Endothelial cell of umbilical vein (primary cell): ENCODE data around the gene BEAN1. TPM values are rescaled to one million over a fixed set of nuclear protein-coding genes. Genes with fewer than 3 reads are reported as not detected.

Experiments
- BruUV-seq: library from RNA; stranded (reverse); fragments of 400-500 nt; replicated peaks from 2 replicates; lab custom pipeline; 2021; lab: Mats Ljungman, UMichigan
- CTCF ChIA-PET: fragments of 300-600, 350-600 bp; sonication (Branson Sonifier 250); formaldehyde crosslinking; loops from one replicate; lab custom pipeline; 2021; ENCODE audit warnings: antibody characterized with exemption, inconsistent platforms; lab: Charles Lee
- POLR2A ChIA-PET: fragments of 300-600, 350-600 bp; sonication (Branson Sonifier 250); formaldehyde crosslinking; loops from one replicate; lab custom pipeline; 2021; ENCODE audit warnings: antibody characterized with exemption, inconsistent platforms; lab: Charles Lee
- DNase-seq: peaks from one replicate; pipeline ENCODE4 v3.0.0-alpha.2; 2011; ENCODE audit warnings: low read depth, low spot score
- FAIRE-seq: peaks from 2 replicates; lab custom pipeline; 2011; peaks lifted over from hg19 to GRCh38; lab: Jason Lieb, UNC
- H2AFZ ChIP-seq: 2 replicates; pipeline ENCODE4 v1.6.0; 2012; ENCODE audit warnings: low read depth, low read length, control low read depth, inconsistent platforms
- H3K27ac ChIP-seq: 2 replicates; pipeline ENCODE4 v1.5.1; 2011; ENCODE audit warnings: low read depth, mild to moderate bottlenecking, control low read depth, low read length, moderate library complexity; ENCODE audit not compliant: insufficient read depth
- H3K27me3 ChIP-seq, 2 experiments: 2 replicates each; pipeline versions ENCODE4 v1.6.0 to v1.6.1; 2011; ENCODE audit warnings: low read length in 2 of 2, mixed read lengths in 1 of 2; ENCODE audit not compliant: control insufficient read depth in 2 of 2, insufficient read depth in 2 of 2
- H3K36me3 ChIP-seq, 2 experiments: 2 replicates in 1 of 2; 3 replicates in 1 of 2; pipeline ENCODE4 v1.5.1; 2011; ENCODE audit warnings: low read length in 2 of 2, mild to moderate bottlenecking in 1 of 2, moderate library complexity in 1 of 2; ENCODE audit not compliant: control insufficient read depth in 2 of 2, insufficient read depth in 2 of 2; ENCODE audit errors: extremely low read depth in 1 of 2
- H3K4me1 ChIP-seq: 3 replicates; pipeline ENCODE4 v1.5.1; 2011; ENCODE audit warnings: mild to moderate bottlenecking, low read length; ENCODE audit not compliant: control insufficient read depth, insufficient read depth; ENCODE audit errors: extremely low read depth
- H3K4me2 ChIP-seq: 2 replicates; pipeline ENCODE4 v1.6.1; 2011; ENCODE audit warnings: low read length, control low read depth, mixed read lengths; ENCODE audit not compliant: insufficient read depth
- H3K4me3 ChIP-seq, 3 experiments: fragments of 200-600 bp in 1 of 3; sonication (generic), shearing (Covaris generic) in 1 of 3; replicated peaks in 1 of 3; 2 replicates each; pipeline ENCODE4 v1.5.1; 2011 to 2016; ENCODE audit warnings: control low read depth in 3 of 3, low read length in 3 of 3, mild to moderate bottlenecking in 2 of 3, inconsistent platforms in 1 of 3, low read depth in 1 of 3, moderate library complexity in 1 of 3; ENCODE audit not compliant: insufficient read depth in 1 of 3
- H3K79me2 ChIP-seq: 2 replicates; pipeline ENCODE4 v1.6.0; 2012; ENCODE audit warnings: low read length, inconsistent platforms; ENCODE audit not compliant: control insufficient read depth, insufficient read depth
- H3K9ac ChIP-seq: replicated peaks from 2 replicates; pipeline ENCODE3; 2011; ENCODE audit warnings: low read length, control low read depth; ENCODE audit not compliant: insufficient read depth; ENCODE audit errors: extremely low read depth
- H3K9me1 ChIP-seq: replicated peaks from 3 replicates; pipeline ENCODE4 v1.6.0; 2011; ENCODE audit warnings: mild to moderate bottlenecking, low read length; ENCODE audit not compliant: control insufficient read depth, insufficient read depth; ENCODE audit errors: extremely low read depth
- H3K9me3 ChIP-seq: replicated peaks from 2 replicates; pipeline ENCODE4 v1.5.1; 2012; ENCODE audit warnings: low read length, inconsistent platforms; ENCODE audit not compliant: control insufficient read depth, insufficient read depth
- H4K20me1 ChIP-seq: replicated peaks from 2 replicates; pipeline ENCODE3; 2011; ENCODE audit warnings: mild to moderate bottlenecking, low read length; ENCODE audit not compliant: control insufficient read depth, insufficient read depth; ENCODE audit errors: extremely low read depth
- EZH2 ChIP-seq: IDR thresholded peaks from 2 replicates; pipeline ENCODE4 v1.6.1; 2012; ENCODE audit warnings: borderline replicate concordance, low read depth, mild to moderate bottlenecking, moderate library complexity, low read length, inconsistent platforms; ENCODE audit not compliant: severe bottlenecking
- FOS ChIP-seq: IDR thresholded peaks from 2 replicates; pipeline ENCODE4 v1.6.1; 2011; ENCODE audit warnings: mild to moderate bottlenecking, low read length, moderate library complexity, borderline replicate concordance; ENCODE audit not compliant: insufficient read depth
- GATA2 ChIP-seq: IDR thresholded peaks from 2 replicates; pipeline ENCODE4 v1.7.0; 2011; ENCODE audit warnings: low read depth, mild to moderate bottlenecking, moderate library complexity, mixed read lengths, low read length; ENCODE audit not compliant: insufficient read length, insufficient read depth
- JUN ChIP-seq: IDR thresholded peaks from 2 replicates; pipeline ENCODE4 v1.6.1; 2011; ENCODE audit warnings: borderline replicate concordance, low read depth; ENCODE audit not compliant: insufficient read length, insufficient read depth
- MAX ChIP-seq: IDR thresholded peaks from 2 replicates; pipeline ENCODE4 v1.6.1; 2011; ENCODE audit not compliant: insufficient read depth, insufficient read length
- MYC ChIP-seq: IDR thresholded peaks from one replicate; pipeline ENCODE4 v1.6.1; 2011; ENCODE audit warnings: mild to moderate bottlenecking, low read depth, low read length
- POLR2A ChIP-seq: IDR thresholded peaks from 2 replicates; pipeline ENCODE4 v1.6.1; 2012; ENCODE audit warnings: low read depth, mild to moderate bottlenecking, control low read depth, low read length
- POLR2AphosphoS5 ChIP-seq: IDR thresholded peaks from 2 replicates; pipeline ENCODE4 v1.6.1; 2012; ENCODE audit warnings: low read depth, mild to moderate bottlenecking, control low read depth, low read length, moderate library complexity; ENCODE audit not compliant: insufficient read depth
- dilution Hi-C: fragments of 300-500 bp; cut with MboI; formaldehyde crosslinking; loops from one replicate; pipeline ENCODE4 v1.15.0; 2019; ENCODE audit warnings: low sequenced_read_pairs; ENCODE audit not compliant: extremely low pct_ligation_motif_present
- intact Hi-C: fragments of 100-400 bp; cut with micrococcal nuclease; formaldehyde crosslinking; loops from one replicate; pipeline ENCODE4 v1.10.0; 2022
- polyA plus RNA-seq, 4 experiments: library from polyadenylated mRNA; depleted of rRNA in 3 of 4; stranded (reverse) in 3 of 4; unstranded in 1 of 4; fragments of >200 nt; gene quantifications; 2 replicates each; pipeline versions ENCODE4 v1.2.1 to v1.2.3, GENCODE V29; 2011 to 2012; ENCODE audit warnings: missing spikeins in 1 of 4
- total RNA-seq: library from RNA; stranded (reverse); gene quantifications from 2 replicates; pipeline ENCODE4 v1.2.3, GENCODE V29; 2021
- TF ChIP-seq, protein P1 (sequence below), 2 donors: IDR thresholded peaks; 1 replicate in 1 of 2; 2 replicates in 1 of 2; pipeline ENCODE4 v1.5.1; 2011; ENCODE audit warnings: low read length in 2 of 2, mild to moderate bottlenecking in 2 of 2, moderate library complexity in 2 of 2, control low read depth in 1 of 2, inconsistent platforms in 1 of 2, low read depth in 1 of 2; ENCODE audit not compliant: insufficient read depth in 1 of 2; ENCODE audit errors: extremely low read depth in 1 of 2

Gene BEAN1
- total and polyA plus RNA-seq, 2 donors (not counting 3 experiments of a cell fraction or from before 2014, with no cell fraction given): not detected

DNA sequence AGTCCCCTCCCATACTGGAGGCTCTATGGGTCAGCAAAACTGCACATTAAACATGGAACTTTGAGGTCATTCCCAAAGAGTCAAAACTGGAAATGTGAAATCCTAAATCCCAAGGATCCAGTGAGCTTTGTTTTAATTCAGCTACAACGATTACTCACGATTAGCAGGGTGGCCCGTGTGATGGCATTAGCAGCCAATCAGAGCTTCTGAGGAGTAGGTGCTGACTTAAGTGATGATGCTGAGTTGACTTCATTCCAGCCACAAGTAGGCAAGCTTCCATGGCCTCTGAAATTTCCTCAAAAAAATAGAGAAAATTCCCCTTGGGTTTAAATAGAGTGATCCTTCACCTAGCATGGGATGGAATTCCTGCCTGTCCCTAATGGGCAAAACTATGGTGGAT is 28.1 kb upstream of the BEAN1 start:
- Histone ChIP-seq H2AFZ (no peak overlapping the region), H3K4me2 (no peak overlapping the region), H3K4me3 (no peak overlapping the region), H3K9me3 (no peaks in the 10 kb centered on the region), H3K9me1 (no peaks in the 10 kb centered on the region), H3K36me3 (peaks cover 59 to 62% of the 10 kb centered on the region in 2 experiments), H3K79me2 (peaks cover 22% of the 10 kb centered on the region), H3K9ac (no peak overlapping the region), H4K20me1 (no peaks in the 10 kb centered on the region), H3K27me3 (no peaks in the 10 kb centered on the region), H3K27ac (no peak overlapping the region), H3K4me1 (no peaks in the 10 kb centered on the region)
- TF ChIP-seq POLR2AphosphoS5 (peak; percentile 2), POLR2A (no peak), FOS (no peak), EZH2 (no peak)
- no peak for DNase-seq
- POLR2A ChIA-PET: no interaction called here
- intact Hi-C loops (no loop called here), dilution Hi-C loops (no loop called here)
- CTCF ChIA-PET: interaction anchor here (1.0 to 1.7 kb wide), 3 partner anchors 9 to 42 kb away, joined by 3 to 4 read pairs (median 4); no protein-coding TSS in a partner anchor
- BruUV-seq: no TSS peak
- peak; percentile 42 for FAIRE-seq

- Histone ChIP-seq H3K9me3 (no peaks in the 10 kb centered on the region), H3K4me3 (no peak overlapping the region), H3K9ac (no peak overlapping the region), H3K36me3 (peaks cover 64 to 67% of the 10 kb centered on the region in 2 experiments), H3K27ac (no peak overlapping the region), H3K9me1 (no peaks in the 10 kb centered on the region), H3K27me3 (no peaks in the 10 kb centered on the region), H3K4me1 (no peaks in the 10 kb centered on the region), H3K79me2 (peaks cover 21% of the 10 kb centered on the region), H2AFZ (no peak overlapping the region), H4K20me1 (no peaks in the 10 kb centered on the region), H3K4me2 (no peak overlapping the region)
- peak; percentile 26 for FAIRE-seq
- no peak for TF ChIP-seq POLR2AphosphoS5
- TF ChIP-seq, protein P1, sequence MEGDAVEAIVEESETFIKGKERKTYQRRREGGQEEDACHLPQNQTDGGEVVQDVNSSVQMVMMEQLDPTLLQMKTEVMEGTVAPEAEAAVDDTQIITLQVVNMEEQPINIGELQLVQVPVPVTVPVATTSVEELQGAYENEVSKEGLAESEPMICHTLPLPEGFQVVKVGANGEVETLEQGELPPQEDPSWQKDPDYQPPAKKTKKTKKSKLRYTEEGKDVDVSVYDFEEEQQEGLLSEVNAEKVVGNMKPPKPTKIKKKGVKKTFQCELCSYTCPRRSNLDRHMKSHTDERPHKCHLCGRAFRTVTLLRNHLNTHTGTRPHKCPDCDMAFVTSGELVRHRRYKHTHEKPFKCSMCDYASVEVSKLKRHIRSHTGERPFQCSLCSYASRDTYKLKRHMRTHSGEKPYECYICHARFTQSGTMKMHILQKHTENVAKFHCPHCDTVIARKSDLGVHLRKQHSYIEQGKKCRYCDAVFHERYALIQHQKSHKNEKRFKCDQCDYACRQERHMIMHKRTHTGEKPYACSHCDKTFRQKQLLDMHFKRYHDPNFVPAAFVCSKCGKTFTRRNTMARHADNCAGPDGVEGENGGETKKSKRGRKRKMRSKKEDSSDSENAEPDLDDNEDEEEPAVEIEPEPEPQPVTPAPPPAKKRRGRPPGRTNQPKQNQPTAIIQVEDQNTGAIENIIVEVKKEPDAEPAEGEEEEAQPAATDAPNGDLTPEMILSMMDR (IDR thresholded peaks at IDR 0.05; ENCODE audit: extremely low read depth in 1 of 2, insufficient read depth in 1 of 2, low read depth in 1 of 2, low read length in 2 of 2): no peak
- no peak for TF ChIP-seq POLR2A
- no peak for TF ChIP-seq MAX
- no peak for TF ChIP-seq FOS
- no peak for TF ChIP-seq JUN
- TF ChIP-seq EZH2: no peak
- no peak for TF ChIP-seq MYC
- TF ChIP-seq GATA2: no peak
- intact Hi-C loops: no loop called here
- ChIA-PET POLR2A (no interaction called here), CTCF (interaction anchor here (1.0 to 1.7 kb wide), 3 partner anchors 9 to 43 kb away, joined by 3 to 4 read pairs (median 4); no protein-coding TSS in a partner anchor)
- no TSS peak for BruUV-seq
- dilution Hi-C loops: no loop called here
- no peak for DNase-seq
Measured at GRCh38 chr16:66399930-66400329, 27.2 kb upstream of the BEAN1 start.
